ENCODE data around the gene AP1S3. TPM values are rescaled to one million over a fixed set of nuclear protein-coding genes. Genes with fewer than 3 reads are reported as not detected.
A peak's percentile ranks its signal among the peaks of the same experiment; 100 is the strongest.

Gene AP1S3
- total RNA-seq, result 10 to 100 TPM in 1 of 2 donors, 1 to 10 TPM in 1; 6.3 to 14.2 TPM
- 1 to 10 TPM; 4.6 to 6.6 TPM for polyA plus RNA-seq
- long read RNA-seq, donor 1, result 0 reads
- long read RNA-seq, donor 2, result 0 reads
- long read RNA-seq, donor 3, result 0 reads
- long read RNA-seq, donor 4, result 0 reads
- long read RNA-seq, donor 5, result 0 reads

DNA sequence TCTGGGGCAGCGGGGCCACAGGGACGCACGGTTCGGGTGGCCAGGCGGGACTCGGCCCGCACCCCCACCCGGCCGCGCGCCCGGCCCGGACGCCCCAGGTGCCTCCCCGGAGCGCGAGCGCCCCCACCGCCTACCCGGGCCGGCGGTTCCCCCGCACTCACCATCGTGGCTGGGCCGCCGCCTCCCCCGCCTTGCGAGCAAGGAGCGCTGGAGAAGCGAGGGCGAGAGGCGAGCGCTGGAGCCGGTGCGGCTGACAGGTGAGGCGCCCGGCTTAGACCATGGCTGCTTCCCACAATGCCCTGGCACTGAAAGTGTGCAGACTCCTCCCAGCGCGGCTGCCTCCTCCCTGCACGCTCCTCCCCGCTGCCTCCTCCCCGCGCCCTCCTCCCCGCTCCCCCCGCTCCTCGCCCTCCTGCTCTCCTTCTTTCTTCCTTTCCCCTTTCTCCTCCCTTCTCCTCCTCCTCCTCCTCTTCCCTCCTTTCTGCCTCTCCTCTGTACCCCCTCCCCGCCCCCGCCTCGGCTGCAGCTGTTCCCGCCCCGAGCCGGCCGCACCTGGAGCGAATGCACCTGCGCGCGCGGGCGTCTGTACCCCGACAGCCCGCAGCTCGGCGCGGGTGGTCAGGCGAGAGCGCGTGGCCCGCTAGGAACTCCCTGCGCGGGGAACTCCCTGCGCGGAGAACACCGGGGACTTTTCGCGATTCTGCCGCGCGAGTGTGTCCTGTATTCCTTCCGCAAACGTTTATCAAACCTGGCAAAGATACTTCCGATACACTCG, at the start of gene AP1S3:
Gene AP1S3 (minus strand): TSS at position 296 of the 775 bp plus-strand sequence. CDS start 132 bp downstream, at position 164.
- Histone ChIP-seq H3K4me3 (peak within 1 kb of the TSS; percentile 79), H3K9me3 (ENCODE audit: control insufficient read depth in 4 of 4, insufficient read depth in 3 of 4, low read length in 3 of 4) (no peaks in the 10 kb centered on the region), H3K9ac (ENCODE audit: insufficient read depth in 1 of 2, low read length in 2 of 2) (peak within 1 kb of the TSS in 1 of 2 donors; percentile 37), H3K4me1 (ENCODE audit: control insufficient read depth in 5 of 5, insufficient read depth in 5 of 5, low read length in 5 of 5) (peaks cover 0 to 7% (median 2%) of the 10 kb centered on the region in 5 donors), H3K36me3 (ENCODE audit: control insufficient read depth in 4 of 4, insufficient read depth in 4 of 4, low read length in 4 of 4) (no peaks in the 10 kb centered on the region), H3K27me3 (ENCODE audit: control insufficient read depth in 3 of 3, insufficient read depth in 3 of 3, low read length in 2 of 3) (no peaks in the 10 kb centered on the region), H3K27ac (ENCODE audit: low read depth in 1 of 2, low read length in 1 of 2) (peak within 1 kb of the TSS in 1 of 2 donors; percentile 89)
- DNase-seq (peak; percentile 65 to 82 (median 76)), ATAC-seq (ENCODE audit: insufficient read depth, low FRiP score) (peak; percentile 91)
- TF ChIP-seq, protein P1, sequence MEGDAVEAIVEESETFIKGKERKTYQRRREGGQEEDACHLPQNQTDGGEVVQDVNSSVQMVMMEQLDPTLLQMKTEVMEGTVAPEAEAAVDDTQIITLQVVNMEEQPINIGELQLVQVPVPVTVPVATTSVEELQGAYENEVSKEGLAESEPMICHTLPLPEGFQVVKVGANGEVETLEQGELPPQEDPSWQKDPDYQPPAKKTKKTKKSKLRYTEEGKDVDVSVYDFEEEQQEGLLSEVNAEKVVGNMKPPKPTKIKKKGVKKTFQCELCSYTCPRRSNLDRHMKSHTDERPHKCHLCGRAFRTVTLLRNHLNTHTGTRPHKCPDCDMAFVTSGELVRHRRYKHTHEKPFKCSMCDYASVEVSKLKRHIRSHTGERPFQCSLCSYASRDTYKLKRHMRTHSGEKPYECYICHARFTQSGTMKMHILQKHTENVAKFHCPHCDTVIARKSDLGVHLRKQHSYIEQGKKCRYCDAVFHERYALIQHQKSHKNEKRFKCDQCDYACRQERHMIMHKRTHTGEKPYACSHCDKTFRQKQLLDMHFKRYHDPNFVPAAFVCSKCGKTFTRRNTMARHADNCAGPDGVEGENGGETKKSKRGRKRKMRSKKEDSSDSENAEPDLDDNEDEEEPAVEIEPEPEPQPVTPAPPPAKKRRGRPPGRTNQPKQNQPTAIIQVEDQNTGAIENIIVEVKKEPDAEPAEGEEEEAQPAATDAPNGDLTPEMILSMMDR (IDR thresholded peaks at IDR 0.05; ENCODE audit: control extremely low read depth, extremely low read depth), result no peak
- WGBS, 2 donors, result 0 to 1% methylated on average over 73 to 82 of the region's 82 CpGs

DNA sequence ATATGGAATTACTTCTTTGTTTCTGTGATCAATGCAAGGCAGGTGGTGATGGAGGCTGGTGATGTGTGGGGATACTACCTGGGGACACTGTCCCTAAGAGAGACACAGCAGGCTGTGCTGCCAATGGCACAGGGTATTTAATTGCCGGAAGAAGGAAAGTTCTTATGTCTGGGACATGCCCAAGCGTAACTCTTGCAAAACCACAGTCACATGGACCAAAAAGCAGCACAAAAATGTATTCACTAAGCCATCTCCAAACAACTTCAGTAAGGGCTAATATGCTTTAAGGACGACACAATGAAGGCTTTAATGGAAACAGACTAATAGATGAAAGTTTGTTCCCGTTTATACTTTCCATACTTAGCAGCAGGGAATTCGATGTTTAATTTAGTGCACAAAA, 49.7 kb upstream of the AP1S3 start:
- Histone ChIP-seq H3K4me1 (ENCODE audit: control insufficient read depth in 5 of 5, insufficient read depth in 5 of 5, low read length in 5 of 5) (peaks cover 0 to 2% (median 0%) of the 10 kb centered on the region in 5 donors), H3K36me3 (ENCODE audit: control insufficient read depth in 4 of 4, insufficient read depth in 4 of 4, low read length in 4 of 4) (peaks cover 18 to 27% (median 22%) of the 10 kb centered on the region in 4 donors), H3K27me3 (ENCODE audit: control insufficient read depth in 3 of 3, insufficient read depth in 3 of 3, low read length in 2 of 3) (no peaks in the 10 kb centered on the region), H3K4me3 (no peak overlapping the region), H3K27ac (ENCODE audit: low read depth in 1 of 2, low read length in 1 of 2) (peak overlapping the region in 1 of 2 donors; percentile 52), H3K9ac (ENCODE audit: insufficient read depth in 1 of 2, low read length in 2 of 2) (no peak overlapping the region), H3K9me3 (ENCODE audit: control insufficient read depth in 4 of 4, insufficient read depth in 3 of 4, low read length in 3 of 4) (peaks cover 0 to 4% (median 0%) of the 10 kb centered on the region in 4 donors)
- TF ChIP-seq, protein P1 (IDR thresholded peaks at IDR 0.05; ENCODE audit: control extremely low read depth, extremely low read depth), result no peak
- no peak for DNase-seq
- 49 to 77% methylated on average over 5 of the region's 5 CpGs for WGBS, 2 donors
- no peak for ATAC-seq (ENCODE audit: insufficient read depth, low FRiP score)

DNA sequence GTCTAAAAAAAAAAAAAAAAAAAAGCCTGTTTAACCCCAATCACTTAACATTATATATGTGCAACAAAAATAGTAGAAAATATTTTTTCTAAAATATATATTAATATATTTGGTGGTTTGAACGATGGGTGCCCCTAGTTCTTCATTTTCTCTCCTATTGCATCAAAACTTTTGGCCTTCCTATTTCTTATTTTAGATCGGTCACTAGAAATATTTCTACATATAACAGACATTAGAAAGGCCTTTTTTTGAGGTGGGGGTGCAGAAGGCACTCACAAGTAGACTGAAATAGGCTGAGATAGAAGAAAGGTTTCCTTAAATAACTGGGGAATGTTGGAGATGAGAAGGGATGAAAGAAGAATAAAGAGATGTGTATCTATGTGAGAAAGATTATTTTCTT, 49.3 kb upstream of the AP1S3 start:
- Histone ChIP-seq H3K27me3 (ENCODE audit: control insufficient read depth in 3 of 3, insufficient read depth in 3 of 3, low read length in 2 of 3) (no peaks in the 10 kb centered on the region), H3K36me3 (ENCODE audit: control insufficient read depth in 4 of 4, insufficient read depth in 4 of 4, low read length in 4 of 4) (peaks cover 21 to 28% (median 23%) of the 10 kb centered on the region in 4 donors), H3K4me3 (no peak overlapping the region), H3K9ac (ENCODE audit: insufficient read depth in 1 of 2, low read length in 2 of 2) (no peak overlapping the region), H3K4me1 (ENCODE audit: control insufficient read depth in 5 of 5, insufficient read depth in 5 of 5, low read length in 5 of 5) (peaks cover 0 to 2% (median 0%) of the 10 kb centered on the region in 5 donors), H3K9me3 (ENCODE audit: control insufficient read depth in 4 of 4, insufficient read depth in 3 of 4, low read length in 3 of 4) (peaks cover 0 to 4% (median 0%) of the 10 kb centered on the region in 4 donors), H3K27ac (ENCODE audit: low read depth in 1 of 2, low read length in 1 of 2) (peak overlapping the region in 1 of 2 donors; percentile 52)
- ATAC-seq (ENCODE audit: insufficient read depth, low FRiP score), result no peak
- TF ChIP-seq, protein P1 (IDR thresholded peaks at IDR 0.05; ENCODE audit: control extremely low read depth, extremely low read depth), result no peak
- DNase-seq, result no peak
- 0 to 29% methylated on average over 2 of the region's 2 CpGs for WGBS, 2 donors

All from lung (tissue), 16 donors.